Camera-type eye (tissue), 1 donor: ENCODE measurements around the gene PIK3R1. TPM values are rescaled to one million over a fixed set of nuclear protein-coding genes. Genes with fewer than 3 reads are reported as not detected.

Experiments used
- total RNA-seq: library from RNA; depleted of rRNA; stranded (reverse); fragments of >200 nt; gene quantifications from one replicate; pipeline ENCODE4 v1.2.3, GENCODE V29; 2014

Gene PIK3R1
- 291 TPM for total RNA-seq

GRCh38 chr5:68215208-68215897 lies at the start of gene PIK3R1:
Gene PIK3R1 (plus strand): TSS chr5:68215756. CDS start chr5:68226676, 10,920 bp downstream.

